K562 (cell line): ENCODE results near the gene CABP7. TPM values are rescaled to one million over a fixed set of nuclear protein-coding genes. Genes with fewer than 3 reads are reported as not detected.

Experiments used
- ATAC-seq: fragments of 200-7000 bp; cut with Tn5 transposase; 3 replicates; pipeline ENCODE4 v1.9.1; 2020; ENCODE audit warnings: moderate library complexity
- BruUV-seq: library from RNA; stranded (reverse); fragments of 400-500 nt; replicated peaks from 2 replicates; lab custom pipeline; 2021; lab: Mats Ljungman, UMichigan
- CTCF ChIA-PET: fragments of 300-600 bp; formaldehyde crosslinking; extraction: SDS; loops from one replicate; lab custom pipeline; 2021; ENCODE audit warnings: low intra/inter-chr PET ratio; lab: Yijun Ruan, JAX
- POLR2A ChIA-PET: fragments of 300-600, 350-650 bp; sonication (Branson Sonifier 250); formaldehyde crosslinking; extraction: SDS; loops from one replicate; lab custom pipeline; 2021; ENCODE audit warnings: antibody characterized with exemption, inconsistent platforms; lab: Yijun Ruan, JAX
- DNase-seq, 4 experiments: peaks; one replicate each; pipeline versions ENCODE4 v3.0.0 to v3.0.0-alpha.2; 2011 to 2018; ENCODE audit warnings: low spot score in 3 of 4, mixed read lengths in 3 of 4; ENCODE audit errors: extremely low read depth in 1 of 4
- FAIRE-seq: peaks from 2 replicates; lab custom pipeline; 2011; peaks lifted over from hg19 to GRCh38; lab: Jason Lieb, UNC
- H2AFZ ChIP-seq: 2 replicates; pipeline ENCODE4 v1.6.0; 2011; ENCODE audit warnings: low read depth, low read length, control low read depth, inconsistent platforms
- H3K27ac ChIP-seq: fragments of 200-600 bp; 3 replicates; pipeline ENCODE4 v1.8.0; 2011; ENCODE audit warnings: low read depth, mild to moderate bottlenecking, control low read depth, inconsistent platforms, low read length, moderate library complexity, mixed read lengths; ENCODE audit errors: extremely low read depth
- H3K27me3 ChIP-seq, 2 experiments: fragments of 300-600 bp in 1 of 2; 2 replicates in 1 of 2; 3 replicates in 1 of 2; pipeline versions ENCODE4 v1.6.0 to v1.8.0; 2011; ENCODE audit warnings: inconsistent platforms in 2 of 2, low read length in 2 of 2, mild to moderate bottlenecking in 1 of 2, mixed read lengths in 1 of 2, moderate library complexity in 1 of 2; ENCODE audit not compliant: control insufficient read depth in 2 of 2, insufficient read depth in 2 of 2
- H3K36me3 ChIP-seq: fragments of 300-600 bp; 3 replicates; pipeline ENCODE4 v1.8.0; 2011; ENCODE audit warnings: mild to moderate bottlenecking, low read length, inconsistent platforms; ENCODE audit not compliant: control insufficient read depth, insufficient read depth
- H3K4me1 ChIP-seq, 2 experiments: fragments of 200-600 bp in 1 of 2; replicated peaks in 1 of 2; 2 replicates in 1 of 2; 3 replicates in 1 of 2; pipeline versions ENCODE4 v1.5.1 to v1.8.0; 2011; ENCODE audit warnings: inconsistent platforms in 2 of 2, low read length in 2 of 2, mild to moderate bottlenecking in 1 of 2, mixed read lengths in 1 of 2, moderate library complexity in 1 of 2; ENCODE audit not compliant: control insufficient read depth in 2 of 2, insufficient read depth in 2 of 2
- H3K4me2 ChIP-seq: 2 replicates; pipeline ENCODE4 v1.6.1; 2011; ENCODE audit warnings: low read length, control low read depth, inconsistent platforms, mixed read lengths; ENCODE audit not compliant: insufficient read depth
- H3K4me3 ChIP-seq: fragments of 200-600 bp; sonication (generic), shearing (Covaris generic); 2 replicates; pipeline ENCODE4 v1.5.1; 2016; ENCODE audit warnings: control low read depth, inconsistent platforms
- H3K79me2 ChIP-seq: fragments of 200-600 bp; 3 replicates; pipeline ENCODE4 v1.8.0; 2011; ENCODE audit warnings: low read length, inconsistent platforms; ENCODE audit not compliant: control insufficient read depth, insufficient read depth
- H3K9ac ChIP-seq, 2 experiments: 2 replicates each; pipeline versions ENCODE4 v1.6.0 to v1.6.1; 2011; ENCODE audit warnings: low read depth in 2 of 2, low read length in 2 of 2, control low read depth in 1 of 2, inconsistent platforms in 1 of 2, mild to moderate bottlenecking in 1 of 2, mixed read lengths in 1 of 2; ENCODE audit not compliant: insufficient read depth in 1 of 2
- H3K9me1 ChIP-seq: one replicate; pipeline ENCODE4 v1.6.0; 2011; ENCODE audit warnings: inconsistent platforms, mild to moderate bottlenecking, low read length, moderate library complexity; ENCODE audit not compliant: control insufficient read depth, insufficient read depth
- H3K9me3 ChIP-seq: replicated peaks from 2 replicates; pipeline ENCODE4 v1.5.1; 2011; ENCODE audit warnings: low read depth, low read length, inconsistent platforms; ENCODE audit not compliant: control insufficient read depth, insufficient read depth
- H4K20me1 ChIP-seq: replicated peaks from 2 replicates; pipeline ENCODE4 v1.6.1; 2011; ENCODE audit warnings: low read length, inconsistent platforms, mixed read lengths; ENCODE audit not compliant: control insufficient read depth, insufficient read depth
- ATF1 ChIP-seq, 2 experiments: fragments of 450-650 bp in 1 of 2; IDR thresholded peaks; 2 replicates each; pipeline ENCODE4 v1.6.1; 2016; ENCODE audit warnings: missing compliant biosample characterization in 1 of 2, missing genetic modification characterization in 1 of 2
- FOXP1 ChIP-seq: sonication (generic); formaldehyde crosslinking; IDR thresholded peaks from 2 replicates; pipeline ENCODE4 v1.8.0; 2022; ENCODE audit warnings: mild to moderate bottlenecking, missing genetic modification reagents
- GABPB1 ChIP-seq: sonication (generic); formaldehyde crosslinking; IDR thresholded peaks from 2 replicates; pipeline ENCODE4 v1.8.0; 2022; ENCODE audit warnings: mild to moderate bottlenecking, missing genetic modification reagents
- KLF1 ChIP-seq: fragments of 450-650 bp; IDR thresholded peaks from 2 replicates; pipeline ENCODE4 v1.6.1; 2016; ENCODE audit warnings: missing genetic modification characterization, missing compliant biosample characterization
- MTA1 ChIP-seq: fragments of 450-650 bp; IDR thresholded peaks from 2 replicates; pipeline ENCODE4 v1.6.1; 2017; ENCODE audit warnings: borderline replicate concordance
- MTF1 ChIP-seq: fragments of 250-450 bp; sonication (Bioruptor Pico); IDR thresholded peaks from 2 replicates; pipeline ENCODE4 v1.9.0; 2021; ENCODE audit warnings: moderate library complexity, mild to moderate bottlenecking, inconsistent platforms, borderline replicate concordance
- PHB2 ChIP-seq: fragments of 450-650 bp; IDR thresholded peaks from 2 replicates; pipeline ENCODE4 v1.6.1; 2017; ENCODE audit warnings: low read depth
- RNF2 ChIP-seq: sonication (generic); IDR thresholded peaks from 2 replicates; pipeline ENCODE4 v1.6.1; 2016
- STAG1 ChIP-seq: sonication (generic); formaldehyde crosslinking; IDR thresholded peaks from 2 replicates; pipeline ENCODE4 v1.5.0; 2020; ENCODE audit warnings: missing genetic modification reagents, borderline replicate concordance
- WGBS: fragments of 100-300 bp; shearing (Covaris generic); methylation state at CpG from one replicate; pipeline ENCODE4 v1.1.6; 2016; ENCODE audit warnings: low coverage, mixed read lengths; ENCODE audit not compliant: insufficient coverage; ENCODE audit errors: missing lambda C conversion rate; 5-methylcytosine and 5-hydroxymethylcytosine counted together
- in situ Hi-C: fragments of 300-500 bp; cut with MboI; formaldehyde crosslinking; loops from 4 replicates; pipeline ENCODE4 v1.15.0; 2018; ENCODE audit warnings: inconsistent platforms, mixed read lengths
- intact Hi-C: fragments of 100-400 bp; cut with micrococcal nuclease; formaldehyde crosslinking; loops from 2 replicates; pipeline ENCODE4 v1.14.2; 2022
- polyA plus RNA-seq, 8 experiments: library from polyadenylated mRNA; depleted of rRNA in 4 of 8; stranded (reverse) in 5 of 8; unstranded in 3 of 8; fragments of >200 nt; fragmentation: Nextera tagmentation in 2 of 8; fragmentation: Illumina TruSeq in 1 of 8; extraction: Ambion mirVana in 2 of 8; extraction: Trizol in 1 of 8; gene quantifications; 2 replicates each; pipeline versions ENCODE4 v1.2.1 to v1.2.3, GENCODE V29; 2011 to 2014; ENCODE audit warnings: inconsistent platforms in 1 of 8, missing spikeins in 1 of 8
- total RNA-seq, 7 experiments: library from RNA; depleted of rRNA in 6 of 7; stranded (reverse); fragments of >200 nt in 6 of 7; fragmentation: Illumina TruSeq in 2 of 7; extraction: Trizol in 2 of 7; gene quantifications; 2 replicates each; pipeline versions ENCODE4 v1.2.1 to v1.2.3, GENCODE V29; 2011 to 2021; ENCODE audit warnings: low replicate concordance in 1 of 7
- TF ChIP-seq, protein P1 (sequence below): sonication (generic); formaldehyde crosslinking; IDR thresholded peaks from 2 replicates; pipeline ENCODE4 v1.8.0; 2022; ENCODE audit warnings: missing genetic modification reagents, mild to moderate bottlenecking, borderline replicate concordance
- TF ChIP-seq, protein P2 (sequence below): fragments of 200-800 bp; sonication (Bioruptor generic); IDR thresholded peaks from 2 replicates; pipeline ENCODE4 v1.6.1; 2016; ENCODE audit warnings: missing genetic modification characterization, missing compliant biosample characterization
- TF ChIP-seq, protein P3 (sequence below): fragments of 450-650 bp; IDR thresholded peaks from 2 replicates; pipeline ENCODE4 v1.7.1; 2018; ENCODE audit warnings: mild to moderate bottlenecking, low read depth; ENCODE audit not compliant: partially characterized antibody

The CABP7 gene
- total and polyA plus RNA-seq, 9 of the 15 experiments (the other 6 are each of a cell fraction or from before 2014, with no cell fraction given): not detected

DNA sequence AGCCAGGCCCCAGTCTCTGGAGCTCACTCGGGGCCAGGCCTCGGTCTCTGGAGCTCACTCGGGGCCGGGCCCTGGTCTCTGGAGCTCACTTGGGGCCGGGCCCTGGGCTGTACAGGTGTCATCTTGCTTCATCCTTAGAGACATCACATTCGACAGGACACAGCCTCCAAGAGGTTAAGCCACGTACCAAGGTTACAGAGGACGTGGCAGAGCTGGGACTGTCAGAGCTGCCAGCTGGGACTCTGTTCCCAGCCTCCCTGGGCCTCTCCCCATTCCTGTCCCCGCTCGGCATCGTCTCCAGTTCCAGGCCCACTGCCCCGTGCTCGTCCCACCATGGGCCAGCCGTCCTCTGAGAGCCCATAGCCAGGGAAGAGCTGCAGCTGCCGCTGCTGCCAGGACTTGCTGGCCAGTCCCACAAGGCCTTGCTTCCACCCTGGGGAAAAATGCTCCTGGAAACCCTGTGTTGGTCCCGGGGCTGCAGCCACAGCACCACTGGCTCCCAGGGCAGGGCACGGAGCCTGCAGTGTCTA, 19.6 kb downstream of the CABP7 start:
- intact Hi-C loops: no loop called here
- TF ChIP-seq RNF2: no peak
- TF ChIP-seq FOXP1 (CRISPR knock-in tag): no peak
- TF ChIP-seq, protein P1, sequence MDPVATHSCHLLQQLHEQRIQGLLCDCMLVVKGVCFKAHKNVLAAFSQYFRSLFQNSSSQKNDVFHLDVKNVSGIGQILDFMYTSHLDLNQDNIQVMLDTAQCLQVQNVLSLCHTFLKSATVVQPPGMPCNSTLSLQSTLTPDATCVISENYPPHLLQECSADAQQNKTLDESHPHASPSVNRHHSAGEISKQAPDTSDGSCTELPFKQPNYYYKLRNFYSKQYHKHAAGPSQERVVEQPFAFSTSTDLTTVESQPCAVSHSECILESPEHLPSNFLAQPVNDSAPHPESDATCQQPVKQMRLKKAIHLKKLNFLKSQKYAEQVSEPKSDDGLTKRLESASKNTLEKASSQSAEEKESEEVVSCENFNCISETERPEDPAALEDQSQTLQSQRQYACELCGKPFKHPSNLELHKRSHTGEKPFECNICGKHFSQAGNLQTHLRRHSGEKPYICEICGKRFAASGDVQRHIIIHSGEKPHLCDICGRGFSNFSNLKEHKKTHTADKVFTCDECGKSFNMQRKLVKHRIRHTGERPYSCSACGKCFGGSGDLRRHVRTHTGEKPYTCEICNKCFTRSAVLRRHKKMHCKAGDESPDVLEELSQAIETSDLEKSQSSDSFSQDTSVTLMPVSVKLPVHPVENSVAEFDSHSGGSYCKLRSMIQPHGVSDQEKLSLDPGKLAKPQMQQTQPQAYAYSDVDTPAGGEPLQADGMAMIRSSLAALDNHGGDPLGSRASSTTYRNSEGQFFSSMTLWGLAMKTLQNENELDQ (CRISPR knock-in tag): no peak
- TF ChIP-seq PHB2: no peak
- TF ChIP-seq, protein P2, sequence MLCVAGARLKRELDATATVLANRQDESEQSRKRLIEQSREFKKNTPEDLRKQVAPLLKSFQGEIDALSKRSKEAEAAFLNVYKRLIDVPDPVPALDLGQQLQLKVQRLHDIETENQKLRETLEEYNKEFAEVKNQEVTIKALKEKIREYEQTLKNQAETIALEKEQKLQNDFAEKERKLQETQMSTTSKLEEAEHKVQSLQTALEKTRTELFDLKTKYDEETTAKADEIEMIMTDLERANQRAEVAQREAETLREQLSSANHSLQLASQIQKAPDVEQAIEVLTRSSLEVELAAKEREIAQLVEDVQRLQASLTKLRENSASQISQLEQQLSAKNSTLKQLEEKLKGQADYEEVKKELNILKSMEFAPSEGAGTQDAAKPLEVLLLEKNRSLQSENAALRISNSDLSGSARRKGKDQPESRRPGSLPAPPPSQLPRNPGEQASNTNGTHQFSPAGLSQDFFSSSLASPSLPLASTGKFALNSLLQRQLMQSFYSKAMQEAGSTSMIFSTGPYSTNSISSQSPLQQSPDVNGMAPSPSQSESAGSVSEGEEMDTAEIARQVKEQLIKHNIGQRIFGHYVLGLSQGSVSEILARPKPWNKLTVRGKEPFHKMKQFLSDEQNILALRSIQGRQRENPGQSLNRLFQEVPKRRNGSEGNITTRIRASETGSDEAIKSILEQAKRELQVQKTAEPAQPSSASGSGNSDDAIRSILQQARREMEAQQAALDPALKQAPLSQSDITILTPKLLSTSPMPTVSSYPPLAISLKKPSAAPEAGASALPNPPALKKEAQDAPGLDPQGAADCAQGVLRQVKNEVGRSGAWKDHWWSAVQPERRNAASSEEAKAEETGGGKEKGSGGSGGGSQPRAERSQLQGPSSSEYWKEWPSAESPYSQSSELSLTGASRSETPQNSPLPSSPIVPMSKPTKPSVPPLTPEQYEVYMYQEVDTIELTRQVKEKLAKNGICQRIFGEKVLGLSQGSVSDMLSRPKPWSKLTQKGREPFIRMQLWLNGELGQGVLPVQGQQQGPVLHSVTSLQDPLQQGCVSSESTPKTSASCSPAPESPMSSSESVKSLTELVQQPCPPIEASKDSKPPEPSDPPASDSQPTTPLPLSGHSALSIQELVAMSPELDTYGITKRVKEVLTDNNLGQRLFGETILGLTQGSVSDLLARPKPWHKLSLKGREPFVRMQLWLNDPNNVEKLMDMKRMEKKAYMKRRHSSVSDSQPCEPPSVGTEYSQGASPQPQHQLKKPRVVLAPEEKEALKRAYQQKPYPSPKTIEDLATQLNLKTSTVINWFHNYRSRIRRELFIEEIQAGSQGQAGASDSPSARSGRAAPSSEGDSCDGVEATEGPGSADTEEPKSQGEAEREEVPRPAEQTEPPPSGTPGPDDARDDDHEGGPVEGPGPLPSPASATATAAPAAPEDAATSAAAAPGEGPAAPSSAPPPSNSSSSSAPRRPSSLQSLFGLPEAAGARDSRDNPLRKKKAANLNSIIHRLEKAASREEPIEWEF (CRISPR knock-in tag): no peak
- TF ChIP-seq MTF1 (CRISPR knock-in tag): no peak
- TF ChIP-seq GABPB1 (CRISPR knock-in tag): no peak
- TF ChIP-seq MTA1: no peak
- TF ChIP-seq, protein P3, sequence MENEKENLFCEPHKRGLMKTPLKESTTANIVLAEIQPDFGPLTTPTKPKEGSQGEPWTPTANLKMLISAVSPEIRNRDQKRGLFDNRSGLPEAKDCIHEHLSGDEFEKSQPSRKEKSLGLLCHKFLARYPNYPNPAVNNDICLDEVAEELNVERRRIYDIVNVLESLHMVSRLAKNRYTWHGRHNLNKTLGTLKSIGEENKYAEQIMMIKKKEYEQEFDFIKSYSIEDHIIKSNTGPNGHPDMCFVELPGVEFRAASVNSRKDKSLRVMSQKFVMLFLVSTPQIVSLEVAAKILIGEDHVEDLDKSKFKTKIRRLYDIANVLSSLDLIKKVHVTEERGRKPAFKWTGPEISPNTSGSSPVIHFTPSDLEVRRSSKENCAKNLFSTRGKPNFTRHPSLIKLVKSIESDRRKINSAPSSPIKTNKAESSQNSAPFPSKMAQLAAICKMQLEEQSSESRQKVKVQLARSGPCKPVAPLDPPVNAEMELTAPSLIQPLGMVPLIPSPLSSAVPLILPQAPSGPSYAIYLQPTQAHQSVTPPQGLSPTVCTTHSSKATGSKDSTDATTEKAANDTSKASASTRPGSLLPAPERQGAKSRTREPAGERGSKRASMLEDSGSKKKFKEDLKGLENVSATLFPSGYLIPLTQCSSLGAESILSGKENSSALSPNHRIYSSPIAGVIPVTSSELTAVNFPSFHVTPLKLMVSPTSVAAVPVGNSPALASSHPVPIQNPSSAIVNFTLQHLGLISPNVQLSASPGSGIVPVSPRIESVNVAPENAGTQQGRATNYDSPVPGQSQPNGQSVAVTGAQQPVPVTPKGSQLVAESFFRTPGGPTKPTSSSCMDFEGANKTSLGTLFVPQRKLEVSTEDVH: no peak
- no peak for TF ChIP-seq STAG1 (CRISPR knock-in tag)
- no peak for TF ChIP-seq KLF1 (tag)
- TF ChIP-seq ATF1 (CRISPR knock-in tag; IDR thresholded peaks at IDR 0.05): no peak
- TF ChIP-seq ATF1 (tag; IDR thresholded peaks at IDR 0.05): no peak

More for the DNA sequence above, 19.6 kb downstream of the CABP7 start:
- no peak overlapping the region for H3K4me2 ChIP-seq
- no peak overlapping the region for H3K4me3 ChIP-seq
- ATAC-seq (no peak), FAIRE-seq (no peak), DNase-seq (no peak)
- H3K9me1 ChIP-seq: no peaks in the 10 kb centered on the region
- no peaks in the 10 kb centered on the region for H3K27me3 ChIP-seq
- H3K27ac ChIP-seq: no peak overlapping the region
- CTCF ChIA-PET: no interaction called here
- POLR2A ChIA-PET: interaction anchor here (0.7 to 1.0 kb wide), 3 partner anchors 8 to 31 kb away, joined by 3 to 4 read pairs (median 3); no protein-coding TSS in a partner anchor
- no peaks in the 10 kb centered on the region for H3K36me3 ChIP-seq
- BruUV-seq: no TSS peak
- H3K4me1 ChIP-seq: peaks cover 0 to 13% of the 10 kb centered on the region in 2 experiments; a peak in 2 of 5 replicates
- WGBS: 60% methylated on average over 9 of the region's 17 CpGs
- in situ Hi-C loops: no loop called here
- H3K9me3 ChIP-seq: no peaks in the 10 kb centered on the region
- H4K20me1 ChIP-seq: no peaks in the 10 kb centered on the region
- H2AFZ ChIP-seq: no peak overlapping the region
- H3K79me2 ChIP-seq: no peaks in the 10 kb centered on the region
- no peak overlapping the region for H3K9ac ChIP-seq
